Measurements from ENCODE around the gene CENPP. TPM values are rescaled to one million over a fixed set of nuclear protein-coding genes. Genes with fewer than 3 reads are reported as not detected.

CENPP gene
- total RNA-seq, 1 donor = 5.4 TPM

GRCh38 chr9:92626484-92626883 lies 300.7 kb downstream of the CENPP start:
- Histone ChIP-seq H3K27ac (ENCODE audit: low read depth, low read length) (no peak overlapping the region), H3K4me1 (ENCODE audit: insufficient read depth, low read length) (no peaks in the 10 kb centered on the region), H3K4me2 (ENCODE audit: insufficient read depth, low read length) (no peak overlapping the region), H3K36me3 (ENCODE audit: insufficient read depth, low read length) (peaks cover 47% of the 10 kb centered on the region), H3K4me3 (ENCODE audit: insufficient read depth, low read length) (no peak overlapping the region), H3K27me3 (ENCODE audit: insufficient read depth, low read length) (no peaks in the 10 kb centered on the region), H3K79me2 (ENCODE audit: insufficient read depth, low read length) (peaks cover 13% of the 10 kb centered on the region), H4K20me1 (ENCODE audit: insufficient read depth, low read length) (no peaks in the 10 kb centered on the region), H2AFZ (ENCODE audit: low read length) (no peak overlapping the region), H3K9me3 (ENCODE audit: low read depth, low read length) (no peaks in the 10 kb centered on the region)
- DNase-seq (ENCODE audit: insufficient read length, low spot score, missing footprints) = no peak
- no peak for TF ChIP-seq CTCF (IDR thresholded peaks at IDR 0.05; ENCODE audit: extremely low read depth, low read depth, low read length)

- Histone ChIP-seq H4K20me1 (ENCODE audit: insufficient read depth, low read length) (no peaks in the 10 kb centered on the region), H3K27me3 (ENCODE audit: insufficient read depth, low read length) (no peaks in the 10 kb centered on the region), H2AFZ (ENCODE audit: low read length) (no peak overlapping the region), H3K9me3 (ENCODE audit: low read depth, low read length) (no peaks in the 10 kb centered on the region), H3K4me3 (ENCODE audit: insufficient read depth, low read length) (no peak overlapping the region), H3K4me2 (ENCODE audit: insufficient read depth, low read length) (no peak overlapping the region), H3K4me1 (ENCODE audit: insufficient read depth, low read length) (no peaks in the 10 kb centered on the region), H3K36me3 (ENCODE audit: insufficient read depth, low read length) (peaks cover 56% of the 10 kb centered on the region), H3K79me2 (ENCODE audit: insufficient read depth, low read length) (peaks cover 13% of the 10 kb centered on the region), H3K27ac (ENCODE audit: low read depth, low read length) (no peak overlapping the region)
- DNase-seq (ENCODE audit: insufficient read length, low spot score, missing footprints) = no peak
- no peak for TF ChIP-seq CTCF (IDR thresholded peaks at IDR 0.05; ENCODE audit: extremely low read depth, low read depth, low read length)
Measured at GRCh38 chr9:92627651-92628050, 301.9 kb downstream of the CENPP start.

GRCh38 chr9:92631452-92632343 lies 305.9 kb downstream of the CENPP start:
- H3K27ac ChIP-seq (ENCODE audit: low read depth, low read length) = no peak overlapping the region
- peaks cover 10% of the 10 kb centered on the region for H3K79me2 ChIP-seq (ENCODE audit: insufficient read depth, low read length)
- no peak overlapping the region for H3K4me3 ChIP-seq (ENCODE audit: insufficient read depth, low read length)
- TF ChIP-seq CTCF (IDR thresholded peaks at IDR 0.05; ENCODE audit: extremely low read depth, low read depth, low read length) = no peak
- peaks cover 75% of the 10 kb centered on the region for H3K36me3 ChIP-seq (ENCODE audit: insufficient read depth, low read length)
- H3K9me3 ChIP-seq (ENCODE audit: low read depth, low read length) = no peaks in the 10 kb centered on the region
- H3K4me1 ChIP-seq (ENCODE audit: insufficient read depth, low read length) = no peaks in the 10 kb centered on the region
- H2AFZ ChIP-seq (ENCODE audit: low read length) = no peak overlapping the region
- H3K27me3 ChIP-seq (ENCODE audit: insufficient read depth, low read length) = no peaks in the 10 kb centered on the region
- no peaks in the 10 kb centered on the region for H4K20me1 ChIP-seq (ENCODE audit: insufficient read depth, low read length)
- no peak overlapping the region for H3K4me2 ChIP-seq (ENCODE audit: insufficient read depth, low read length)
- no peak for DNase-seq (ENCODE audit: insufficient read length, low spot score, missing footprints)

- no peak for TF ChIP-seq CTCF (IDR thresholded peaks at IDR 0.05; ENCODE audit: extremely low read depth, low read depth, low read length)
- no peak overlapping the region for H3K4me2 ChIP-seq (ENCODE audit: insufficient read depth, low read length)
- H3K27me3 ChIP-seq (ENCODE audit: insufficient read depth, low read length) = no peaks in the 10 kb centered on the region
- no peak overlapping the region for H3K27ac ChIP-seq (ENCODE audit: low read depth, low read length)
- no peaks in the 10 kb centered on the region for H3K4me1 ChIP-seq (ENCODE audit: insufficient read depth, low read length)
- no peak overlapping the region for H2AFZ ChIP-seq (ENCODE audit: low read length)
- no peak overlapping the region for H3K4me3 ChIP-seq (ENCODE audit: insufficient read depth, low read length)
- H4K20me1 ChIP-seq (ENCODE audit: insufficient read depth, low read length) = no peaks in the 10 kb centered on the region
- peaks cover 5% of the 10 kb centered on the region for H3K79me2 ChIP-seq (ENCODE audit: insufficient read depth, low read length)
- peaks cover 82% of the 10 kb centered on the region for H3K36me3 ChIP-seq (ENCODE audit: insufficient read depth, low read length)
- no peak for DNase-seq (ENCODE audit: insufficient read length, low spot score, missing footprints)
- H3K9me3 ChIP-seq (ENCODE audit: low read depth, low read length) = no peaks in the 10 kb centered on the region
Measured at GRCh38 chr9:92632641-92633040, 306.9 kb downstream of the CENPP start.

Measured in osteoblast (primary cell).